A549 (cell line): Measurements from ENCODE around the gene ATXN1L. TPM values are rescaled to one million over a fixed set of nuclear protein-coding genes. Genes with fewer than 3 reads are reported as not detected.

Experiments used
- ATAC-seq, 2 experiments: fragments of 200-7000 bp in 1 of 2; fragments of >200 bp in 1 of 2; cut with Nextera tagmentation in 1 of 2; cut with Tn5 transposase in 1 of 2; 3 replicates each; pipeline versions ENCODE4 v1.8.0 to v1.9.1; 2018 to 2020; ENCODE audit warnings: mild to moderate bottlenecking in 1 of 2, moderate library complexity in 1 of 2
- CTCF ChIA-PET: fragments of 300-600 bp; sonication (Branson Sonifier 250); formaldehyde crosslinking; extraction: SDS; loops from one replicate; lab custom pipeline; 2021; ENCODE audit warnings: antibody characterized with exemption, inconsistent platforms; lab: Yijun Ruan, JAX
- POLR2A ChIA-PET: fragments of 350-600 bp; formaldehyde crosslinking; extraction: SDS; loops from one replicate; lab custom pipeline; 2021; ENCODE audit warnings: antibody characterized with exemption, inconsistent platforms; lab: Yijun Ruan, JAX
- DNase-seq, 2 experiments: peaks; one replicate each; pipeline versions ENCODE4 v3.0.0 to v3.0.0-alpha.2; 2011 to 2016; ENCODE audit warnings: low read depth in 1 of 2, low spot score in 1 of 2
- FAIRE-seq: peaks from 2 replicates; lab custom pipeline; 2011; peaks lifted over from hg19 to GRCh38; lab: Jason Lieb, UNC
- H3K27ac ChIP-seq, 2 experiments: fragments of >200 bp; sonication (Bioruptor Twin); formaldehyde crosslinking; 3 replicates each; pipeline ENCODE4 v1.5.1; 2016 to 2017
- H3K4me1 ChIP-seq: fragments of >200 bp; sonication (Bioruptor Twin); formaldehyde crosslinking; 3 replicates; pipeline ENCODE4 v1.6.1; 2016
- H3K4me2 ChIP-seq: fragments of >200 bp; sonication (Bioruptor Twin); formaldehyde crosslinking; 3 replicates; pipeline ENCODE4 v1.6.1; 2016
- H3K4me3 ChIP-seq: fragments of >200 bp; sonication (Bioruptor Twin); formaldehyde crosslinking; 3 replicates; pipeline ENCODE4 v1.5.1; 2016
- H3K9me3 ChIP-seq: fragments of >200 bp; sonication (Bioruptor Twin); formaldehyde crosslinking; 3 replicates; pipeline ENCODE4 v1.6.1; 2016
- BHLHE40 ChIP-seq: IDR thresholded peaks from 2 replicates; pipeline ENCODE4 v1.6.1; 2012; ENCODE audit warnings: low read depth, low read length, inconsistent platforms
- CEBPB ChIP-seq, 2 experiments: fragments of >200 bp in 1 of 2; sonication (Bioruptor Twin) in 1 of 2; formaldehyde crosslinking in 1 of 2; IDR thresholded peaks; 2 replicates each; pipeline ENCODE4 v1.6.1; 2012 to 2016
- CTCF ChIP-seq: fragments of >200 bp; sonication (Bioruptor Twin); formaldehyde crosslinking; IDR thresholded peaks from 3 replicates; pipeline ENCODE4 v1.5.1; 2016
- E2F6 ChIP-seq: IDR thresholded peaks from 2 replicates; pipeline ENCODE4 v1.6.1; 2012; ENCODE audit warnings: low read depth, borderline replicate concordance
- EHMT2 ChIP-seq: fragments of 200-600 bp; sonication (generic); IDR thresholded peaks from 2 replicates; pipeline ENCODE4 v1.6.1; 2016; ENCODE audit warnings: antibody characterized with exemption, low read depth, mild to moderate bottlenecking, moderate library complexity
- EP300 ChIP-seq, 2 experiments: fragments of >200 bp; sonication (Bioruptor Twin); formaldehyde crosslinking; IDR thresholded peaks; 2 replicates in 1 of 2; 3 replicates in 1 of 2; pipeline ENCODE4 v1.6.1; 2016 to 2017
- ESRRA ChIP-seq: fragments of 150-350 bp; IDR thresholded peaks from 2 replicates; pipeline ENCODE4 v1.6.1; 2014; ENCODE audit warnings: mild to moderate bottlenecking, low read length, borderline replicate concordance
- FOSB ChIP-seq: fragments of 250-450 bp; sonication (Bioruptor Pico); IDR thresholded peaks from 2 replicates; pipeline ENCODE4 v1.5.0; 2020; ENCODE audit warnings: mild to moderate bottlenecking, moderate library complexity
- FOSL2 ChIP-seq, 2 experiments: fragments of 450-650 bp in 1 of 2; fragments of >200 bp in 1 of 2; sonication (Bioruptor Twin) in 1 of 2; formaldehyde crosslinking; IDR thresholded peaks; 2 replicates each; pipeline versions ENCODE4 v1.5.0 to v1.6.1; 2016 to 2020; ENCODE audit warnings: mild to moderate bottlenecking in 1 of 2, moderate library complexity in 1 of 2
- FOXS1 ChIP-seq: fragments of 250-450 bp; sonication (Bioruptor Pico); IDR thresholded peaks from 2 replicates; pipeline ENCODE4 v1.5.0; 2020; ENCODE audit warnings: mild to moderate bottlenecking, moderate library complexity
- HEYL ChIP-seq: fragments of 250-450 bp; sonication (Bioruptor Pico); IDR thresholded peaks from 2 replicates; pipeline ENCODE4 v1.8.0; 2021; ENCODE audit warnings: mild to moderate bottlenecking, moderate library complexity
- HOXB13 ChIP-seq: fragments of 250-450 bp; sonication (Bioruptor Pico); IDR thresholded peaks from 2 replicates; pipeline ENCODE4 v1.5.0; 2020; ENCODE audit warnings: low read depth, mild to moderate bottlenecking, moderate library complexity
- HOXB5 ChIP-seq: fragments of 250-450 bp; sonication (Bioruptor Pico); IDR thresholded peaks from 2 replicates; pipeline ENCODE4 v1.5.0; 2020; ENCODE audit warnings: mild to moderate bottlenecking, moderate library complexity
- JUN ChIP-seq, 2 experiments: fragments of >200 bp; sonication (Bioruptor Twin); formaldehyde crosslinking; IDR thresholded peaks; 2 replicates in 1 of 2; 3 replicates in 1 of 2; pipeline ENCODE4 v1.6.1; 2016 to 2017
- JUNB ChIP-seq: fragments of >200 bp; sonication (Bioruptor Twin); formaldehyde crosslinking; IDR thresholded peaks from 2 replicates; pipeline ENCODE4 v1.6.1; 2016
- KDM1A ChIP-seq: fragments of 200-600 bp; sonication (generic); IDR thresholded peaks from 2 replicates; pipeline ENCODE4 v1.6.1; 2016; ENCODE audit warnings: low read depth, mild to moderate bottlenecking
- KDM5A ChIP-seq: fragments of 200-600 bp; sonication (generic); IDR thresholded peaks from 2 replicates; pipeline ENCODE4 v1.6.1; 2016; ENCODE audit warnings: antibody characterized with exemption, mild to moderate bottlenecking
- PHF8 ChIP-seq: fragments of 200-600 bp; sonication (generic); IDR thresholded peaks from 2 replicates; pipeline ENCODE4 v1.6.1; 2016; ENCODE audit warnings: low read depth, mild to moderate bottlenecking, antibody characterized with exemption, moderate library complexity, borderline replicate concordance
- RARB ChIP-seq: fragments of 250-450 bp; sonication (Bioruptor Pico); IDR thresholded peaks from 2 replicates; pipeline ENCODE4 v1.8.0; 2021; ENCODE audit warnings: mild to moderate bottlenecking, moderate library complexity
- RCOR1 ChIP-seq: fragments of 150-350 bp; IDR thresholded peaks from 2 replicates; pipeline ENCODE4 v1.6.1; 2014; ENCODE audit warnings: antibody characterized with exemption, low read length, low read depth
- RNF2 ChIP-seq: fragments of 200-600 bp; sonication (generic); IDR thresholded peaks from 2 replicates; pipeline ENCODE4 v1.6.1; 2016; ENCODE audit warnings: low read depth, mild to moderate bottlenecking, antibody characterized with exemption, moderate library complexity, borderline replicate concordance
- SMC3 ChIP-seq: fragments of >200 bp; sonication (Bioruptor Twin); formaldehyde crosslinking; IDR thresholded peaks from 3 replicates; pipeline ENCODE4 v1.6.1; 2018; ENCODE audit warnings: inconsistent platforms
- ZC3H11A ChIP-seq: fragments of 450-650 bp; IDR thresholded peaks from 2 replicates; pipeline ENCODE4 v1.6.1; 2014; ENCODE audit warnings: antibody characterized with exemption, mild to moderate bottlenecking
- ZFP36 ChIP-seq: fragments of 450-650 bp; IDR thresholded peaks from 2 replicates; pipeline ENCODE4 v1.6.1; 2014; ENCODE audit warnings: borderline replicate concordance; ENCODE audit not compliant: partially characterized antibody
- ZNF302 ChIP-seq: fragments of 250-450 bp; sonication (Bioruptor Pico); IDR thresholded peaks from 2 replicates; pipeline ENCODE4 v1.9.0; 2021; ENCODE audit warnings: inconsistent platforms, mild to moderate bottlenecking, moderate library complexity
- WGBS: methylation state at CpG from one replicate; pipeline ENCODE4 v1.1.6; 2017; ENCODE audit errors: missing lambda C conversion rate; 5-methylcytosine and 5-hydroxymethylcytosine counted together
- polyA plus RNA-seq, 4 experiments: library from polyadenylated mRNA; depleted of rRNA in 3 of 4; stranded (reverse); fragments of >200 nt; fragmentation: RNase III in 1 of 4; extraction: RNeasy Plus Mini Kit Qiagen cat#74134 plus additional on column Dnase treatment in 1 of 4; gene quantifications; 2 replicates in 3 of 4; 3 replicates in 1 of 4; pipeline ENCODE4 v1.2.3, GENCODE V29; 2011 to 2017
- TF ChIP-seq, protein P1 (sequence below): fragments of 250-450 bp; sonication (Bioruptor Pico); IDR thresholded peaks from 2 replicates; pipeline ENCODE4 v1.5.0; 2020; ENCODE audit warnings: low read depth, mild to moderate bottlenecking, moderate library complexity
- TF ChIP-seq, protein P2 (sequence below): IDR thresholded peaks from 2 replicates; pipeline ENCODE4 v1.6.1; 2012
- TF ChIP-seq, protein P3 (sequence below): fragments of 200-600 bp; sonication (generic); IDR thresholded peaks from 2 replicates; pipeline ENCODE4 v1.6.1; 2016; ENCODE audit warnings: antibody characterized with exemption, mild to moderate bottlenecking, moderate library complexity

Gene ATXN1L
- polyA plus RNA-seq, 2 of the 4 experiments (the other 2 are of a cell fraction): 16.9 to 17.4 TPM

GRCh38 chr16:71852158-71852557, 6.4 kb downstream of the ATXN1L start:
- no peak for ATAC-seq
- peaks cover 2% of the 10 kb centered on the region for H3K4me1 ChIP-seq
- WGBS: 75% methylated on average over 3 of the region's 3 CpGs
- ChIA-PET CTCF (interaction anchor here (1.1 to 1.9 kb wide), 2 partner anchors 30 to 109 kb away, joined by 3 to 10 read pairs; no protein-coding TSS in a partner anchor), POLR2A (no interaction called here)
- no peak overlapping the region for H3K27ac ChIP-seq
- H3K9me3 ChIP-seq: no peaks in the 10 kb centered on the region
- DNase-seq: no peak
- no peak overlapping the region for H3K4me3 ChIP-seq
- TF ChIP-seq ZFP36 (no peak), ZNF302 (CRISPR knock-in tag) (no peak), HEYL (no peak), BHLHE40 (no peak), JUNB (no peak), CTCF (no peak), FOXS1 (CRISPR knock-in tag) (no peak), HOXB5 (CRISPR knock-in tag) (no peak), ESRRA (no peak), JUN (IDR thresholded peaks at IDR 0.05) (no peak), KDM5A (no peak), PHF8 (no peak)
- TF ChIP-seq, protein P1, sequence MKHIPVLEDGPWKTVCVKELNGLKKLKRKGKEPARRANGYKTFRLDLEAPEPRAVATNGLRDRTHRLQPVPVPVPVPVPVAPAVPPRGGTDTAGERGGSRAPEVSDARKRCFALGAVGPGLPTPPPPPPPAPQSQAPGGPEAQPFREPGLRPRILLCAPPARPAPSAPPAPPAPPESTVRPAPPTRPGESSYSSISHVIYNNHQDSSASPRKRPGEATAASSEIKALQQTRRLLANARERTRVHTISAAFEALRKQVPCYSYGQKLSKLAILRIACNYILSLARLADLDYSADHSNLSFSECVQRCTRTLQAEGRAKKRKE: no peak
- TF ChIP-seq, protein P2, sequence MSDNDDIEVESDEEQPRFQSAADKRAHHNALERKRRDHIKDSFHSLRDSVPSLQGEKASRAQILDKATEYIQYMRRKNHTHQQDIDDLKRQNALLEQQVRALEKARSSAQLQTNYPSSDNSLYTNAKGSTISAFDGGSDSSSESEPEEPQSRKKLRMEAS: no peak
- no peak overlapping the region for H3K4me2 ChIP-seq
- no peak for FAIRE-seq

GRCh38 chr16:71852561-71852960, 6.8 kb downstream of the ATXN1L start:
- ChIA-PET CTCF (interaction anchor here (1.1 to 1.9 kb wide), 2 partner anchors 30 to 109 kb away, joined by 3 to 10 read pairs; no protein-coding TSS in a partner anchor), POLR2A (no interaction called here)
- no peaks in the 10 kb centered on the region for H3K9me3 ChIP-seq
- no peak for FAIRE-seq
- H3K4me1 ChIP-seq: no peaks in the 10 kb centered on the region
- no peak overlapping the region for H3K4me3 ChIP-seq
- H3K27ac ChIP-seq: no peak overlapping the region
- no peak for ATAC-seq
- no peak overlapping the region for H3K4me2 ChIP-seq
- TF ChIP-seq FOXS1 (CRISPR knock-in tag) (no peak), ZC3H11A (no peak), HOXB13 (CRISPR knock-in tag) (no peak), SMC3 (no peak), RNF2 (no peak), JUN (IDR thresholded peaks at IDR 0.05) (no peak), E2F6 (no peak)
- 100% methylated on average over 4 of the region's 4 CpGs for WGBS
- no peak for DNase-seq

DNA sequence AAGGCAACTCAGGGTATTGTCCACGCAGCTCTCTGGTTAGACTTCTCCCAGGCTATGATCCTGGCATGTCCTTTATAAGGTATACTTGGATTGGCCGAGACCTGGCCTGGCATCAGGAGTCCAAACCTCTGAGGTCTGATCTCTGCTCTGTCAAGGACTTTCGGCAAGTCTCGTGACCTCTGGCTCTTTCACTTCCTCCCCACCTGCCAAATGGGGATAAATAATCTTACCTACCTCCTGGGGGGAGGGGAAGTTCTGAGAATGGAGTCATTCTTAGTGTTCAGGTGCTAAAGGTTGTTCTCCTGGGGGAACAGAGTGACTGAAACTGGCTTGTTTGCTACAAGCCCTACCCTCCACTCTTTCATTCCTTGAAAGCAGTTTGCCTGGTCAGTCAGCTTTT, 7.6 kb downstream of the ATXN1L start:
- H3K4me3 ChIP-seq: no peak overlapping the region
- POLR2A ChIA-PET: no interaction called here
- no peak for TF ChIP-seq FOSL2 (IDR thresholded peaks at IDR 0.05)
- TF ChIP-seq FOSL2 (CRISPR knock-in tag; IDR thresholded peaks at IDR 0.05): no peak
- TF ChIP-seq KDM5A: no peak
- TF ChIP-seq RCOR1: no peak
- TF ChIP-seq KDM1A: no peak
- TF ChIP-seq, protein P3, sequence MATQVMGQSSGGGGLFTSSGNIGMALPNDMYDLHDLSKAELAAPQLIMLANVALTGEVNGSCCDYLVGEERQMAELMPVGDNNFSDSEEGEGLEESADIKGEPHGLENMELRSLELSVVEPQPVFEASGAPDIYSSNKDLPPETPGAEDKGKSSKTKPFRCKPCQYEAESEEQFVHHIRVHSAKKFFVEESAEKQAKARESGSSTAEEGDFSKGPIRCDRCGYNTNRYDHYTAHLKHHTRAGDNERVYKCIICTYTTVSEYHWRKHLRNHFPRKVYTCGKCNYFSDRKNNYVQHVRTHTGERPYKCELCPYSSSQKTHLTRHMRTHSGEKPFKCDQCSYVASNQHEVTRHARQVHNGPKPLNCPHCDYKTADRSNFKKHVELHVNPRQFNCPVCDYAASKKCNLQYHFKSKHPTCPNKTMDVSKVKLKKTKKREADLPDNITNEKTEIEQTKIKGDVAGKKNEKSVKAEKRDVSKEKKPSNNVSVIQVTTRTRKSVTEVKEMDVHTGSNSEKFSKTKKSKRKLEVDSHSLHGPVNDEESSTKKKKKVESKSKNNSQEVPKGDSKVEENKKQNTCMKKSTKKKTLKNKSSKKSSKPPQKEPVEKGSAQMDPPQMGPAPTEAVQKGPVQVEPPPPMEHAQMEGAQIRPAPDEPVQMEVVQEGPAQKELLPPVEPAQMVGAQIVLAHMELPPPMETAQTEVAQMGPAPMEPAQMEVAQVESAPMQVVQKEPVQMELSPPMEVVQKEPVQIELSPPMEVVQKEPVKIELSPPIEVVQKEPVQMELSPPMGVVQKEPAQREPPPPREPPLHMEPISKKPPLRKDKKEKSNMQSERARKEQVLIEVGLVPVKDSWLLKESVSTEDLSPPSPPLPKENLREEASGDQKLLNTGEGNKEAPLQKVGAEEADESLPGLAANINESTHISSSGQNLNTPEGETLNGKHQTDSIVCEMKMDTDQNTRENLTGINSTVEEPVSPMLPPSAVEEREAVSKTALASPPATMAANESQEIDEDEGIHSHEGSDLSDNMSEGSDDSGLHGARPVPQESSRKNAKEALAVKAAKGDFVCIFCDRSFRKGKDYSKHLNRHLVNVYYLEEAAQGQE: no peak
- TF ChIP-seq EP300 (IDR thresholded peaks at IDR 0.05): no peak
- no peak for TF ChIP-seq EHMT2
- TF ChIP-seq ZC3H11A: no peak
- no peak for TF ChIP-seq RNF2
- no peak for TF ChIP-seq JUNB
- TF ChIP-seq RARB (CRISPR knock-in tag): no peak
- TF ChIP-seq SMC3: no peak
- no peak for TF ChIP-seq CEBPB (IDR thresholded peaks at IDR 0.05)
- no peak for TF ChIP-seq FOSB (CRISPR knock-in tag)
- ATAC-seq (no peak), DNase-seq (no peak), FAIRE-seq (no peak)
- H3K4me2 ChIP-seq: no peak overlapping the region
- CTCF ChIA-PET: interaction anchor here (0.6 to 1.9 kb wide), 2 partner anchors 29 to 32 kb away, joined by 3 to 10 read pairs; no protein-coding TSS in a partner anchor
- no peaks in the 10 kb centered on the region for H3K9me3 ChIP-seq
- peaks cover 2% of the 10 kb centered on the region; the same call in 1 of the 3 replicates for H3K4me1 ChIP-seq
- H3K27ac ChIP-seq: no peak overlapping the region
- whole genome bisulfite sequencing: 93% methylated on average over 4 of the region's 4 CpGs
